Adrenal gland (tissue), 5 donors: Measurements from ENCODE around the gene KRT76.

Source experiments
- POLR2A ChIP-seq, 2 donors: fragments of 450-650 bp; IDR thresholded peaks; one replicate each; pipeline ENCODE4 v1.6.1; 2017; ENCODE audit warnings: antibody characterized with exemption in 2 of 2, mild to moderate bottlenecking in 2 of 2, moderate library complexity in 1 of 2
- TF ChIP-seq, protein P1 (sequence below), 6 experiments: fragments of 450-650 bp in 4 of 6; fragments of 200-600 bp in 2 of 6; sonication (generic) in 1 of 6; IDR thresholded peaks; 1 replicate in 5 of 6; 2 replicates in 1 of 6; pipeline versions ENCODE4 v1.5.1 to v1.8.0; 2016 to 2021; ENCODE audit warnings: antibody characterized with exemption in 6 of 6, mild to moderate bottlenecking in 2 of 6, moderate library complexity in 1 of 6
- donor health status: DM: no; HTN: no; CAD: no.

DNA sequence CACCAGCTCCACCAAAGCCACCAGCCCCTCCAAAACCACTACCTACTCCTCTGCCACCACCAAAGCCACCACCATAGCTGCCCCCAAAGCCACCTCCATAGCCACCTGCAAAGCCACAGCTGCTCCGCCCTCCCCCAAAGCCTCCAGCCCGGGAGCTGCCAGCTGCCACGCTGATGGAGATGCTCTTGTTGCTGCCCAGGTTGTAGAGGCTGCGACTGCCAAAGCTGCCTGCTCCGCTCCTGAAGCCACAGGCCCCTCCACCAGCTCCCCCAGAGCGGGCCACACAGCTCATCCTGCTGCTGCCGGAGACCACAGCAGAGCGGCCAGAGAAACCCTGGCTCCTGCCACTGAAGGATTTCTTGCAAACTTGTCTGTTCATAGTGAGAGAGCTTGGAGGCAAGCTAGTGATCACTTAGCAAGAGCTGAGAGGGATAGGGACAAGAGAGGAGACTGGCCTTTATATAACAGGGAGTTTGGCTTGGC lies at the start of gene KRT76:
- TF ChIP-seq, protein P1, sequence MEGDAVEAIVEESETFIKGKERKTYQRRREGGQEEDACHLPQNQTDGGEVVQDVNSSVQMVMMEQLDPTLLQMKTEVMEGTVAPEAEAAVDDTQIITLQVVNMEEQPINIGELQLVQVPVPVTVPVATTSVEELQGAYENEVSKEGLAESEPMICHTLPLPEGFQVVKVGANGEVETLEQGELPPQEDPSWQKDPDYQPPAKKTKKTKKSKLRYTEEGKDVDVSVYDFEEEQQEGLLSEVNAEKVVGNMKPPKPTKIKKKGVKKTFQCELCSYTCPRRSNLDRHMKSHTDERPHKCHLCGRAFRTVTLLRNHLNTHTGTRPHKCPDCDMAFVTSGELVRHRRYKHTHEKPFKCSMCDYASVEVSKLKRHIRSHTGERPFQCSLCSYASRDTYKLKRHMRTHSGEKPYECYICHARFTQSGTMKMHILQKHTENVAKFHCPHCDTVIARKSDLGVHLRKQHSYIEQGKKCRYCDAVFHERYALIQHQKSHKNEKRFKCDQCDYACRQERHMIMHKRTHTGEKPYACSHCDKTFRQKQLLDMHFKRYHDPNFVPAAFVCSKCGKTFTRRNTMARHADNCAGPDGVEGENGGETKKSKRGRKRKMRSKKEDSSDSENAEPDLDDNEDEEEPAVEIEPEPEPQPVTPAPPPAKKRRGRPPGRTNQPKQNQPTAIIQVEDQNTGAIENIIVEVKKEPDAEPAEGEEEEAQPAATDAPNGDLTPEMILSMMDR (IDR thresholded peaks at IDR 0.05), result no peak
- no peak for TF ChIP-seq POLR2A (IDR thresholded peaks at IDR 0.05)
